HepG2 (cell line): Measurements from ENCODE around the gene CPEB3. TPM values are rescaled to one million over a fixed set of nuclear protein-coding genes. Genes with fewer than 3 reads are reported as not detected.

Experiments
- ATAC-seq: fragments of 200-7000 bp; cut with Tn5 transposase; 3 replicates; pipeline ENCODE4 v1.9.1; 2020; ENCODE audit warnings: mild to moderate bottlenecking, moderate library complexity
- BruUV-seq: library from RNA; stranded (reverse); fragments of 400-500 nt; replicated peaks from 2 replicates; lab custom pipeline; 2021; lab: Mats Ljungman, UMichigan
- CTCF ChIA-PET: fragments of 300-600 bp; formaldehyde crosslinking; extraction: SDS; loops from one replicate; lab custom pipeline; 2021; ENCODE audit warnings: low total read pairs, inconsistent platforms, low intra/inter-chr PET ratio; lab: Yijun Ruan, JAX
- POLR2A ChIA-PET: fragments of 350-600 bp; sonication (Branson Sonifier 250); formaldehyde crosslinking; loops from one replicate; lab custom pipeline; 2020; ENCODE audit warnings: antibody characterized with exemption, inconsistent platforms; lab: Yijun Ruan, JAX
- DNase-seq: peaks from one replicate; pipeline ENCODE4 v3.0.0-alpha.2; 2015; ENCODE audit warnings: low spot score
- FAIRE-seq: peaks from 3 replicates; lab custom pipeline; 2011; peaks lifted over from hg19 to GRCh38; lab: Jason Lieb, UNC
- H2AFZ ChIP-seq: one replicate; pipeline ENCODE4 v1.6.1; 2011; ENCODE audit warnings: low read length, inconsistent platforms
- H3K27ac ChIP-seq: fragments of 300-600 bp; 3 replicates; pipeline ENCODE4 v1.8.0; 2011; ENCODE audit warnings: mixed run types, mild to moderate bottlenecking, mixed read lengths, low read length, inconsistent platforms; ENCODE audit not compliant: insufficient read depth; ENCODE audit errors: extremely low read length
- H3K27me3 ChIP-seq, 2 experiments: fragments of 200-600 bp in 1 of 2; 2 replicates in 1 of 2; 3 replicates in 1 of 2; pipeline versions ENCODE4 v1.6.0 to v1.8.0; 2011; ENCODE audit warnings: low read length in 2 of 2, mild to moderate bottlenecking in 2 of 2, moderate library complexity in 2 of 2, inconsistent platforms in 1 of 2; ENCODE audit not compliant: insufficient read depth in 2 of 2, control insufficient read depth in 1 of 2
- H3K36me3 ChIP-seq, 2 experiments: fragments of 200-600 bp in 1 of 2; replicated peaks in 1 of 2; 2 replicates in 1 of 2; 3 replicates in 1 of 2; pipeline versions ENCODE4 v1.5.1 to v1.8.0; 2011; ENCODE audit warnings: low read length in 2 of 2, inconsistent platforms in 1 of 2; ENCODE audit not compliant: insufficient read depth in 2 of 2, control insufficient read depth in 1 of 2
- H3K4me1 ChIP-seq: 2 replicates; pipeline ENCODE4 v1.5.1; 2012; ENCODE audit warnings: low read length, inconsistent platforms; ENCODE audit not compliant: insufficient read depth
- H3K4me2 ChIP-seq: 2 replicates; pipeline ENCODE4 v1.6.0; 2011; ENCODE audit warnings: low read depth, low read length, inconsistent platforms
- H3K4me3 ChIP-seq, 3 experiments: fragments of 200-600 bp in 1 of 3; sonication (generic), shearing (Covaris generic) in 1 of 3; replicated peaks in 1 of 3; 2 replicates each; pipeline ENCODE4 v1.5.1; 2011 to 2016; ENCODE audit warnings: low read length in 3 of 3, inconsistent platforms in 2 of 3, low read depth in 2 of 3, mild to moderate bottlenecking in 2 of 3, control low read depth in 1 of 3, mixed read lengths in 1 of 3; ENCODE audit not compliant: insufficient read depth in 1 of 3
- H3K79me2 ChIP-seq: one replicate; pipeline ENCODE4 v1.6.1; 2011; ENCODE audit warnings: low read length, inconsistent platforms; ENCODE audit not compliant: insufficient read depth
- H3K9ac ChIP-seq: 2 replicates; pipeline ENCODE4 v1.6.0; 2011; ENCODE audit warnings: mild to moderate bottlenecking, low read depth, low read length, inconsistent platforms; ENCODE audit not compliant: insufficient read depth
- H3K9me3 ChIP-seq: 2 replicates; pipeline ENCODE4 v1.5.1; 2012; ENCODE audit warnings: mild to moderate bottlenecking, low read length
- H4K20me1 ChIP-seq: 2 replicates; pipeline ENCODE4 v1.6.0; 2011; ENCODE audit warnings: inconsistent platforms, mild to moderate bottlenecking, low read length, moderate library complexity; ENCODE audit not compliant: insufficient read depth
- BCL3 ChIP-seq: sonication (generic); formaldehyde crosslinking; IDR thresholded peaks from 2 replicates; pipeline ENCODE4 v1.5.1; 2020; ENCODE audit warnings: mild to moderate bottlenecking, missing genetic modification reagents, moderate library complexity
- BORCS8-MEF2B ChIP-seq: sonication (generic); formaldehyde crosslinking; IDR thresholded peaks from 2 replicates; pipeline ENCODE4 v1.8.0; 2022; ENCODE audit warnings: mild to moderate bottlenecking, missing genetic modification reagents
- HNF4A ChIP-seq: sonication (generic); formaldehyde crosslinking; IDR thresholded peaks from 2 replicates; pipeline ENCODE4 v1.4.0; 2020; ENCODE audit warnings: missing genetic modification reagents
- KLF13 ChIP-seq: sonication (generic); formaldehyde crosslinking; IDR thresholded peaks from 2 replicates; pipeline ENCODE4 v1.4.0; 2020; ENCODE audit warnings: mild to moderate bottlenecking, missing genetic modification reagents
- PAX8 ChIP-seq: sonication (generic); formaldehyde crosslinking; IDR thresholded peaks from 2 replicates; pipeline ENCODE4 v1.8.0; 2022; ENCODE audit warnings: mild to moderate bottlenecking, missing genetic modification reagents, borderline replicate concordance
- POLR2G ChIP-seq: fragments of 200-400 bp; formaldehyde crosslinking; IDR thresholded peaks from 2 replicates; pipeline ENCODE4 v1.6.1; 2018; ENCODE audit warnings: mild to moderate bottlenecking, low read depth, low read length, moderate library complexity
- RARG ChIP-seq: sonication (generic); formaldehyde crosslinking; IDR thresholded peaks from 2 replicates; pipeline ENCODE4 v1.4.0; 2020; ENCODE audit warnings: low read depth, mild to moderate bottlenecking, missing genetic modification reagents
- RERE ChIP-seq: IDR thresholded peaks from 2 replicates; pipeline ENCODE4 v1.6.1; 2016; ENCODE audit warnings: low read depth, missing genetic modification reagents, missing compliant biosample characterization
- SKI ChIP-seq: fragments of 450-650 bp; IDR thresholded peaks from one replicate; pipeline ENCODE4 v1.6.1; 2018; ENCODE audit warnings: mild to moderate bottlenecking; ENCODE audit not compliant: partially characterized antibody
- ZBTB34 ChIP-seq: sonication (generic); formaldehyde crosslinking; IDR thresholded peaks from 2 replicates; pipeline ENCODE4 v1.8.0; 2022; ENCODE audit warnings: mild to moderate bottlenecking, missing genetic modification reagents
- ZNF564 ChIP-seq: sonication (generic); formaldehyde crosslinking; IDR thresholded peaks from 2 replicates; pipeline ENCODE4 v1.8.1; 2023; ENCODE audit warnings: mild to moderate bottlenecking, missing genetic modification reagents
- ZNF598 ChIP-seq: sonication (generic); formaldehyde crosslinking; IDR thresholded peaks from 2 replicates; pipeline ENCODE4 v1.5.1; 2020; ENCODE audit warnings: mild to moderate bottlenecking, missing genetic modification reagents, borderline replicate concordance
- ZNF703 ChIP-seq: sonication (generic); formaldehyde crosslinking; IDR thresholded peaks from 2 replicates; pipeline ENCODE4 v1.5.1; 2020; ENCODE audit warnings: missing genetic modification reagents, mild to moderate bottlenecking, moderate library complexity, borderline replicate concordance
- ZNF746 ChIP-seq: sonication (generic); formaldehyde crosslinking; IDR thresholded peaks from 2 replicates; pipeline ENCODE4 v1.8.0; 2022; ENCODE audit warnings: mild to moderate bottlenecking, missing genetic modification reagents
- WGBS: methylation state at CpG from one replicate; pipeline ENCODE4 v1.1.6; 2017; ENCODE audit warnings: low lambda C conversion rate; 5-methylcytosine and 5-hydroxymethylcytosine counted together
- in situ Hi-C: cut with HindIII; loops from 2 replicates; pipeline ENCODE4 v1.10.0; 2017; ENCODE audit warnings: low pct_unique_long_range_greater_than_20kb; ENCODE audit not compliant: extremely low pct_ligation_motif_present
- intact Hi-C: fragments of 100-400 bp; cut with micrococcal nuclease; formaldehyde crosslinking; loops from one replicate; pipeline ENCODE4 v1.10.0; 2022; ENCODE audit not compliant: unreplicated experiment
- polyA plus RNA-seq, 8 experiments: library from polyadenylated mRNA; depleted of rRNA in 3 of 8; stranded (reverse) in 7 of 8; unstranded in 1 of 8; fragments of >200 nt; fragmentation: Illumina TruSeq in 4 of 8; extraction: Trizol in 4 of 8; gene quantifications; 2 replicates each; pipeline versions ENCODE4 v1.2.1 to v1.2.3, GENCODE V29; 2011 to 2016; ENCODE audit warnings: low read depth in 4 of 8, missing spikeins in 1 of 8, mixed read lengths in 1 of 8; ENCODE audit not compliant: insufficient read depth in 1 of 8
- total RNA-seq, 5 experiments: library from RNA; depleted of rRNA; stranded (reverse); fragments of >200 nt; fragmentation: Illumina TruSeq; extraction: Trizol; gene quantifications; 2 replicates each; pipeline ENCODE4 v1.2.3, GENCODE V29; 2016; ENCODE audit warnings: low read depth in 1 of 5

The CPEB3 gene
- total and polyA plus RNA-seq, 2 of the 13 experiments (the other 11 are each of a cell fraction or from before 2014, with no cell fraction given): 0.66 to 0.70 TPM

- no peak for TF ChIP-seq RERE
These were observed 51.1 kb downstream of the CPEB3 start (continued) for GRCh38 chr10:92239600-92240288.

- Histone ChIP-seq H3K79me2 (no peaks in the 10 kb centered on the region), H3K4me3 (peak overlapping the region; percentile 78 to 91 (median 89)), H2AFZ (no peak overlapping the region), H3K36me3 (no peaks in the 10 kb centered on the region; a peak in 1 of 5 replicates), H3K4me2 (peak overlapping the region; percentile 83), H3K27me3 (no peaks in the 10 kb centered on the region), H3K4me1 (peaks cover 44% of the 10 kb centered on the region), H4K20me1 (no peaks in the 10 kb centered on the region), H3K9ac (peak overlapping the region; percentile 80), H3K27ac (no peak overlapping the region), H3K9me3 (no peaks in the 10 kb centered on the region)
- DNase-seq (no peak), FAIRE-seq (no peak), ATAC-seq (peak; percentile 16)
- in situ Hi-C loops (no loop called here), intact Hi-C loops (no loop called here)
- ChIA-PET POLR2A (interaction anchor here (0.7 to 5.0 kb wide), 5 partner anchors 52 to 212 kb away, joined by 3 to 47 read pairs (median 3); partner anchors contain the start of genes CPEB3 and MARCHF5), CTCF (no interaction called here)
- WGBS: 3% methylated on average over 13 of the region's 27 CpGs
- no TSS peak for BruUV-seq
- TF ChIP-seq ZNF564: no peak
- TF ChIP-seq KLF13 (CRISPR knock-in tag): no peak
- TF ChIP-seq ZNF746 (CRISPR knock-in tag): no peak
- TF ChIP-seq ZNF703: no peak
- TF ChIP-seq BORCS8-MEF2B: 0 out of 2 replicates have a peak, but pooled peaks have one; percentile 6
- 0 out of 2 replicates have a peak, but pooled peaks have one; percentile 34 for TF ChIP-seq ZNF598
- TF ChIP-seq RARG (CRISPR knock-in tag): no peak
- no peak for TF ChIP-seq PAX8 (CRISPR knock-in tag)
- no peak for TF ChIP-seq POLR2G
- no peak for TF ChIP-seq HNF4A
- TF ChIP-seq ZBTB34 (CRISPR knock-in tag): no peak
- no peak for TF ChIP-seq SKI
- TF ChIP-seq BCL3: peak; percentile 25; the same call in 1 of the 2 replicates
These were observed 51.7 kb downstream of the CPEB3 start for GRCh38 chr10:92239151-92239599.
